ENCODE data around the gene POU4F3.
"Not testable (repeated sequence)": the region's sequence is repeated elsewhere in the genome, so short reads cannot be mapped to it uniquely, and the experiment has no call there.

The POU4F3 gene, protein sequence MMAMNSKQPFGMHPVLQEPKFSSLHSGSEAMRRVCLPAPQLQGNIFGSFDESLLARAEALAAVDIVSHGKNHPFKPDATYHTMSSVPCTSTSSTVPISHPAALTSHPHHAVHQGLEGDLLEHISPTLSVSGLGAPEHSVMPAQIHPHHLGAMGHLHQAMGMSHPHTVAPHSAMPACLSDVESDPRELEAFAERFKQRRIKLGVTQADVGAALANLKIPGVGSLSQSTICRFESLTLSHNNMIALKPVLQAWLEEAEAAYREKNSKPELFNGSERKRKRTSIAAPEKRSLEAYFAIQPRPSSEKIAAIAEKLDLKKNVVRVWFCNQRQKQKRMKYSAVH

DNA sequence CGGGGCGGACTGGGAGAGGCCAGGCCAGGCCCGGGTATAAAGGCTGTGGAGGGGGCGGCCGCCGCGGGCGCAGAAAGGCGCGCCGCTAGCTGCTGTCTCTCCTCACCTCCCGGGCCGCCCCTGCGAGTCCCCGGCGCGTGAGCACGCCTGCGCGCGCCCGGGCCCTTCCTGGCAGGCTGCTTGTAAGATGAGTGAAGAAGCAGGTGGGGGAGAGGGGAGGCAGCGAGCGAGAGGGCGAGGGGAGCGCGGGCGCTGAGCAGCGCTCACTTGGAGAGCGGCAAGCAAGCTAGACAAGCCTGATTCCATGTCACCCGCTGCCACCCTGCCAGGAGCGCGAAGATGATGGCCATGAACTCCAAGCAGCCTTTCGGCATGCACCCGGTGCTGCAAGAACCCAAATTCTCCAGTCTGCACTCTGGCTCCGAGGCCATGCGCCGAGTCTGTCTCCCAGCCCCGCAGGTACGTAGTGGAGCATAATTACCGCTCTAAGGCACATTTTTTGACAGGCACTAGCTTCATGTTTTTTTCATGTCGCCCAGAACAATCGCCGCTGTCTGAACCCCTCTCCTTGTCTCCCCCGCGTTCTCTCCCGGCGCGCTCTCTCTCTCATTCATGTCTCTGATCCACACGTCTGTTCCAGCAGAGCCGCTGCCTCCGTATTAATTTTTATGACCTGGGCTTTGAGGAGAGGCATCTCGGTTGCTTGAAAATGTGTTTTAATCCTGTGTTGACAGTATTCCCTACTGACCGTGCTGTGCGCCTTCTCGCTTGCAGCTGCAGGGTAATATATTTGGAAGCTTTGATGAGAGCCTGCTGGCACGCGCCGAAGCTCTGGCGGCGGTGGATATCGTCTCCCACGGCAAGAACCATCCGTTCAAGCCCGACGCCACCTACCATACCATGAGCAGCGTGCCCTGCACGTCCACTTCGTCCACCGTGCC, at the start of gene POU4F3:
Gene POU4F3 (plus strand): TSS at position 66 of the 941 bp plus-strand sequence. CDS start 274 bp downstream, at position 340.
- no peak for DNase-seq

GRCh38 chr5:146290318-146290717, 48.3 kb upstream of the POU4F3 start:
- no peak for DNase-seq

GRCh38 chr5:146291421-146292074, 47.1 kb upstream of the POU4F3 start:
- no peak for DNase-seq

- DNase-seq, result no peak
Observed at GRCh38 chr5:146296245-146296644, 42.4 kb upstream of the POU4F3 start.

GRCh38 chr5:146298920-146299319, 39.7 kb upstream of the POU4F3 start:
- DNase-seq, result not testable (repeated sequence)

- no peak for DNase-seq
Observed at GRCh38 chr5:146301626-146302025, 37.0 kb upstream of the POU4F3 start.

DNA sequence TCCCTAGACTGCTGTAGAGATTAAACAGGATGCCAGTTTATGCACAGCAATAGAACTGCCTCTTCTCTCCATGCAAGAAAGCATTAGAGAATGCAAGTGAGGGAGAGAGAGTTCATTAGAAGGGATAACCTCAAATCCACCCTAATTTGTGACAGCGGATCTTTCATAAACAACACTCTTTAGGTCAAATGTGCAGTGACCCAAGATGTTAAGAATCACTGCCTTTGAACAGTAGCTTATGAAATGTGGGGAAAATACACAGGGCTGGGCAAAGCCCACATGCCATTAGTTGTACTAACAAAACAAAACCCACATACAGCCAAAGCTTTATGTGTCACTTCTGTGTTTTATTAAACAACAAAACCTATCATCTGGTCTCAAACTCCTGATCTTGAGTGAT, 36.2 kb upstream of the POU4F3 start:
- DNase-seq, result no peak

- no peak for DNase-seq
Observed at GRCh38 chr5:146306838-146307237, 31.8 kb upstream of the POU4F3 start.

GRCh38 chr5:146307796-146308195, 30.8 kb upstream of the POU4F3 start:
- no peak for DNase-seq

GRCh38 chr5:146310540-146310939, 28.1 kb upstream of the POU4F3 start:
- no peak for DNase-seq

DNA sequence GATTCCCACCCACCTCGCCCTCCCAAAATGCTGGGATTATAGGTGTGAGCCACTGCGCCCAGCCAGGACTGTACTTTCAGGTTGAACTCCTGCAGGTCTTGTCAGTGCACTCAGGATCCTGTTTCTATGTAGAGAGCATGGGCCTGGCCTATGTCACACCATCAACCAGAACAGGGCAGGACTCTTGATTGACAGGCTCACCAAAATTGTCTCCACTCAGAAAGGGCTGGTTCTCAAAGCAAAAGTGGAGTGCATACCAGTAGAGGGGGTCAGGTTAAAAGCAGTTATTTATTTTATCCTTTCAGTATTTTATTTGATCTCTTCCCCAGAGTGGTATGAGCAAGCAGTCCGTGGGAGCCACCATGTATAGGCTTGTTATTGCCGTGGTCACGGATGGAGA, 27.4 kb upstream of the POU4F3 start:
- DNase-seq, result no peak

GRCh38 chr5:146313027-146313426, 25.6 kb upstream of the POU4F3 start:
- DNase-seq, result no peak

- DNase-seq, result no peak
Observed at GRCh38 chr5:146321571-146321970, 17.1 kb upstream of the POU4F3 start.

DNA sequence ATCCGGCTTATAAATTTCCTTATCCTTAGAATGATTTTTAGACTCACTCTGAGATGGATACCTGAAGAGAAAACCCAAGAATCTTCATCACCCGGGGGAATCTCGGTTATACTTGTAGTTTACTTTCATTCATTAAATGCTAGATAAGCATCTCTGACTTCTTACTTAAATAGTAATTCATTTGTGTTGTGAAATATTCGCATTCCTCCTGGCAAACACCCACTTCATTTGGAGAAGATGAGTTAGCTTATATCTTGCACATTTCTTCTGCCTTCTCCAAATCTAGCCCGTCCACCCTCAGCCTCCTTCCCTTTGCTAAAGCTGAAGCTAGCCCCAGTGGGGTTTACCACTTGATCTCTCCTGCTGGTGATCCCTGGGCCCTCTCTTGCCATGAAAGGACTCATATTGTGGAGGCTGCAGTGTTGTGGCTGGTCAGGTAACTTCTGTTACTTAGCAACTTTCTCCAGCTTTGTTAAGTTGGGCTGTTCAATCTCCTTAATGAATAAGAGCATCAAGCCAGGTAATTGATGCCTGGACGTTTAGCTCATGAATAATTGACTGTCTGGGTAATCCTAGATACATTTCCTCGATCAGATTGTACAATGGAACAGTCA, 11.3 kb upstream of the POU4F3 start:
- no peak for DNase-seq

DNA sequence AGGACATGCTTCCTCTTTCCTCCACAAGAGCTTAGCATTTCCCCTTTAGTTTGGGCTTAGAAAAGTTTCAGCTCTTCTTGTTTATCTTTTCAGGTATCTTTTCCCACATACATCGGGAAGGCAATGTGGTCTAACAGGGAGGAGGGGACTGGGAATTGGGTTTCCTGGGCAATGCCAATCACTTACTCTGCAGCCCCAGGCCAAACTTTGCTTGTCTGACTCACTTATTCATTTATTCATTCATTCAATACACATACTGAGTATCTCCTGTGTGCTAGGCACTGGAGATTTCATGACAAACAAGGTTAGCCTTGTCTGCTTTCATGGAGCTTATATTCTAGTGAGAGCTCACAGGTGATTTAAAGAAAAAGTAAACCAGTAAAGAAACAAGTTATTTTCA, 10.7 kb upstream of the POU4F3 start:
- DNase-seq, result no peak

DNA sequence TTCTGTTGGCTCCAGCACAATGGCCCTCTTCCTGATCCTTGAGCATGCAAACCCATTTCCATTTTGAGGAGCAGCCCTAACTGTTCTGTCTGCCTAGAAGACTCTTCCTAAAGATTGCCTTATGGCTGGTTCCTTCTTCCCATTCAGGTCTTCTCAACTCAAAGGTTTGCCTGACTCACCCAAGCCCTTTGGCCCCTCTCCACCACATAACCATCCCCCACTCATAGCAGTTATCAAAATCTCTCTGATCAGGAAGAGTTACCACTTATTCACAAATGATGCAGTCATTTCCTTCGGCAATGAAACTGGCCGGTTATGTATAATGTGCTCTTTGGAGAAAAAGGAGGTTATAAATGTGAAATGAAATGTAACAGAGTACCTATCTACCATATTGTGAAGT, 8.9 kb upstream of the POU4F3 start:
- DNase-seq, result no peak

DNA sequence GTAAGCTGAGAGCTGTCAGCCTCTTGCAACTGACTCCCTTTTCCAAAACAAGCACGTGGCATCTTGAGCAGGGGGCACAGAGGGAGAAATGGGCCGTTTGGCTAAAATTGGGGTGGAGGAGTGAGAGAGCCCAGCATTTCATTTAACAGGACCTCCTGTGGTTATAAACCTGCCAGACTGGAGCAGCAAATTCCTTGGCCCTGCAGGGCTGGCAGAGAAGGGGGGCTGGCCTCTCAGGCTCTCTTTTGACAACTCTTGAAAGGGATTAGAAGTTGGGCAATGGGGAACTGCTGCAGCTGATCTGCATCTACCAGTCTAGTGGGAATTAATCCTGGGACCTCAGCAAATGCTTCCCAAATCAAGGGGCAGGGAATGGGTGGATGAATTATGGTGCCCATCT, 7.2 kb upstream of the POU4F3 start:
- no peak for DNase-seq

GRCh38 chr5:146334074-146334533, 4.5 kb upstream of the POU4F3 start:
- DNase-seq, result no peak

- no peak for DNase-seq
Observed at GRCh38 chr5:146336197-146336596, 2.4 kb upstream of the POU4F3 start.

- DNase-seq, result no peak
Observed at GRCh38 chr5:146337264-146337904, 1.3 kb upstream of the POU4F3 start.

GRCh38 chr5:146337928-146338327, 711 bp upstream of the POU4F3 start:
- DNase-seq, result no peak

GRCh38 chr5:146339715-146340259, 1.1 kb downstream of the POU4F3 start:
- no peak for DNase-seq
